Subcutaneous abdominal adipose tissue (tissue), 5 donors: ENCODE measurements around the gene CEP68.
"Not testable (repeated sequence)": the region's sequence is repeated elsewhere in the genome, so short reads cannot be mapped to it uniquely, and the experiment has no call there.

Experiments
- H3K27ac ChIP-seq: one replicate; pipeline ENCODE4 v1.7.0; 2013; ENCODE audit warnings: low read depth, mild to moderate bottlenecking, inconsistent platforms, low read length, moderate library complexity
- H3K27me3 ChIP-seq, 5 donors: one replicate each; pipeline ENCODE4 v1.7.0; 2013; ENCODE audit warnings: low read length in 5 of 5, inconsistent platforms in 1 of 5; ENCODE audit not compliant: control insufficient read depth in 5 of 5, insufficient read depth in 4 of 5
- H3K36me3 ChIP-seq, 5 donors: one replicate each; pipeline ENCODE4 v1.7.0; 2013; ENCODE audit warnings: low read length in 5 of 5; ENCODE audit not compliant: control insufficient read depth in 5 of 5, insufficient read depth in 5 of 5
- H3K4me1 ChIP-seq, 5 donors: one replicate each; pipeline ENCODE4 v1.7.0; 2013; ENCODE audit warnings: low read length in 5 of 5, mild to moderate bottlenecking in 3 of 5, moderate library complexity in 1 of 5; ENCODE audit not compliant: control insufficient read depth in 5 of 5, insufficient read depth in 5 of 5
- H3K4me3 ChIP-seq, 5 donors: one replicate each; pipeline ENCODE4 v1.7.0; 2013; ENCODE audit warnings: low read length in 5 of 5, low read depth in 1 of 5
- H3K9ac ChIP-seq, 5 donors: one replicate each; pipeline ENCODE4 v1.7.0; 2013; ENCODE audit warnings: low read length in 5 of 5, mild to moderate bottlenecking in 4 of 5, moderate library complexity in 3 of 5
- H3K9me3 ChIP-seq, 5 donors: one replicate each; pipeline ENCODE4 v1.7.0; 2013; ENCODE audit warnings: low read length in 5 of 5; ENCODE audit not compliant: control insufficient read depth in 5 of 5
- donor health status: healthy.
- donor health status: healthy.
- donor health status: healthy.
- donor health status: healthy.
- donor health status: healthy.

The CEP68 gene

DNA sequence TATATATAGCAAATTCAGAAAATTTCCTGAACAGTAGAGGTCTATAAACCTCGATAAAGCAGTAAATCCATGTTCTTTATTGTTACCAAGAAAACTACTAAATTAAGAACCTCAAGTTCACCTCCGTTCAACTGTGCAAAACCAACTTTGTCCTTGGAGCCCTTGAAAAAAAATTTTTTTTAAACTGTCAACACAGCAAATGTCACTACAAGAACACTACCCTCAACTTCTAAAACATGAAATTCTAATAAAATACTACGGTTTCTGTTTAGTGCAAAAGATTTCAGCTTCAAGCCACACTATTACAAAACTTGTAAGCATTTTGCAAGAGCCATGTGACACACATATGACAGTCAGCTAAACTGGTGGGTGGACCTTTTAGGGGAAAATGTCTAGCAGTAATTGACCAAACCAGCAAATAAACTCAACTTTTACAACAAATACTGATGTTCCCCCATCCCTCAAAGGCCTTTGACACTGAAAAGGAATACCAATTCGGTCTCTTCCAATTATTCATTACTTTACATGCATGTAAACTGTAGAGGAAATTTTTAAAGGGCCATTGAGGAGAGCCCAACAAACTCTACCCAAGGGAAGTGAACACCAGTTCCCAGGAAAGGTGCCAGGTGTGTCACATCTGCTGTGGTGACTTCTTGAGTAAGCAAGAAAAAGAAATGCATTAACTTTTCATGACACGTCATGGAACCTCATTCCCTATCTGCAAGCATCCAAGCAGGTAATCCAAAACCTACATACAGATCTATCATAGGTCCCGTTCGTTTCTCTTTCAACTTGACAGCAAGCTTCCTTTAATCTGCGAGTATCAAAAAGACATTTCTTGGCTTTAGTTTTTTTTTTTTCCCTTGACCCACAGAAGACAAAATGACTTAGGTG is 72.3 kb downstream of the CEP68 start:
- H3K4me3 ChIP-seq: peak overlapping the region; percentile 78 to 99 (median 95)
- no peaks in the 10 kb centered on the region for H3K27me3 ChIP-seq
- H3K27ac ChIP-seq: peak overlapping the region; percentile 99
- H3K9me3 ChIP-seq: no peaks in the 10 kb centered on the region
- H3K9ac ChIP-seq: peak overlapping the region; percentile 91 to 99 (median 94)
- H3K36me3 ChIP-seq: no peaks in the 10 kb centered on the region
- H3K4me1 ChIP-seq: peaks cover 0 to 60% (median 55%) of the 10 kb centered on the region in 5 donors

GRCh38 chr2:65129286-65129825 is 73.1 kb downstream of the CEP68 start:
- Histone ChIP-seq H3K9ac (peak overlapping the region; percentile 91 to 99 (median 94)), H3K27ac (peak overlapping the region; percentile 99), H3K4me1 (peaks cover 0 to 55% (median 50%) of the 10 kb centered on the region in 5 donors), H3K4me3 (peak overlapping the region; percentile 78 to 99 (median 95)), H3K36me3 (no peaks in the 10 kb centered on the region), H3K9me3 (no peaks in the 10 kb centered on the region), H3K27me3 (no peaks in the 10 kb centered on the region)

GRCh38 chr2:65129826-65130663 is 73.8 kb downstream of the CEP68 start, which contains the start of gene RAB1A:
RAB1A (minus strand) TSS chr2:65130106; CDS start chr2:65129915, 191 bp downstream.
- H3K4me3 ChIP-seq: peak within 1 kb of the TSS; percentile 78 to 99 (median 95)
- no peaks in the 10 kb centered on the region for H3K27me3 ChIP-seq
- no peaks in the 10 kb centered on the region for H3K36me3 ChIP-seq
- H3K27ac ChIP-seq: peak within 1 kb of the TSS; percentile 99
- peak within 1 kb of the TSS; percentile 91 to 99 (median 94) for H3K9ac ChIP-seq
- peaks cover 0 to 49% (median 44%) of the 10 kb centered on the region in 5 donors for H3K4me1 ChIP-seq
- H3K9me3 ChIP-seq: no peaks in the 10 kb centered on the region

DNA sequence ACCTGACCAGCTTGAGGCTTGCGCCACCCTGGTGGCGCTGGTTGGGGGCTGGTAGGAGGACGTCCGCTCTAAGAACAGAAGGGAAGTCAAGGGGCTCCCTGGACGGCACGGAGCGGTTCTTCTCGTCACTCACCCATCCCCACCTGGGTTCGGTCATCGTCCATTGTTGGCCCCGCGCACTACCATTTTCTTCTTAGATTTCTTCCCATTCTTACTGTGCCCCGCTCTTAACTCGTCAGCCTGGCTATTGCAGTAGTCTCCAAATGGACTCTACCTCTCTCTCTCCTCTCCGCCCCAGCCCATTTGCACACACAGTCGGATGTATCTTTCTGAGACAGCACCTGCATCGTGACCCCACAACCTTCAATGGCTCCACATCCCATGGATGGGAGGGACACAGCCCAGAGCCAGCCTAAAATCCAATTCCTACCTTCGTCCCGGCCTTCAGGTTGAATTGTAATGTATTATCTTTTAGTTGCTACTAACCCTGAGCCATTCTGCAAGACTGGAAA is 74.5 kb downstream of the CEP68 start:
- Histone ChIP-seq H3K4me1 (peaks cover 0 to 44% (median 38%) of the 10 kb centered on the region in 5 donors), H3K36me3 (no peaks in the 10 kb centered on the region), H3K27me3 (no peaks in the 10 kb centered on the region), H3K9me3 (no peaks in the 10 kb centered on the region), H3K4me3 (peak overlapping the region; percentile 67 to 95 (median 80)), H3K27ac (peak overlapping the region; percentile 86), H3K9ac (peak overlapping the region; percentile 77 to 91 (median 91))

GRCh38 chr2:65132930-65133329 is 76.7 kb downstream of the CEP68 start:
- H3K9me3 ChIP-seq, H3K27ac ChIP-seq, H3K27me3 ChIP-seq, H3K36me3 ChIP-seq, H3K9ac ChIP-seq, H3K4me3 ChIP-seq: not testable (repeated sequence)
- peaks cover 0 to 22% (median 19%) of the 10 kb centered on the region in 5 donors for H3K4me1 ChIP-seq

- H3K4me1 ChIP-seq: peaks cover 0 to 16% (median 12%) of the 10 kb centered on the region in 5 donors
- no peak overlapping the region for H3K9ac ChIP-seq
- H3K36me3 ChIP-seq: no peaks in the 10 kb centered on the region
- no peaks in the 10 kb centered on the region for H3K27me3 ChIP-seq
- H3K27ac ChIP-seq: no peak overlapping the region
- H3K4me3 ChIP-seq: no peak overlapping the region
- H3K9me3 ChIP-seq: no peaks in the 10 kb centered on the region
Observed at GRCh38 chr2:65133626-65134025, 77.4 kb downstream of the CEP68 start.

DNA sequence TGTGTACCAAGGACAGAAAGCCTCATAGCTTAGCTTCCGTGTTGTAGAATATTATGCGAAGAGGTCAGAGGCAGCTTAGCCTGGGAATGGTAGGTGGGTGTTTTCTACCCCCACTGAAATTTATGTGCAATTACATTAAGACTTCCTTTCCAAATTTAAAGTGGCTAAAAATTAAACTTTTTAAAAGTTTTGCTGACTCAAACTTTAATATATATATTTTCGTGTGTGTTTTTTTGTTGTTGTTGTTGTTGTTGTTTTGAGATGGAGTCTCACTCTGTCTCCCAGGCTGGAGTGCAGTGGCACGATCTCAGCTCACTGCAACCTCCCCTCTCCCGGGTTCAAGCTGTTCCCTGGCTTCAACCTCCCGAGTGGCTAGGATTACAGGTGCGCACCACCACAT is 77.9 kb downstream of the CEP68 start:
- no peaks in the 10 kb centered on the region for H3K9me3 ChIP-seq
- no peak overlapping the region for H3K27ac ChIP-seq
- no peaks in the 10 kb centered on the region for H3K36me3 ChIP-seq
- no peaks in the 10 kb centered on the region for H3K27me3 ChIP-seq
- peaks cover 0 to 14% (median 9%) of the 10 kb centered on the region in 5 donors for H3K4me1 ChIP-seq
- H3K9ac ChIP-seq: no peak overlapping the region
- H3K4me3 ChIP-seq: no peak overlapping the region

- H3K9ac ChIP-seq: no peak overlapping the region
Observed at GRCh38 chr2:65136253-65136652, 80.0 kb downstream of the CEP68 start.

More at GRCh38 chr2:65136253-65136652, 80.0 kb downstream of the CEP68 start:
- peaks cover 0 to 8% (median 4%) of the 10 kb centered on the region in 5 donors for H3K4me1 ChIP-seq
- no peaks in the 10 kb centered on the region for H3K27me3 ChIP-seq
- no peak overlapping the region for H3K4me3 ChIP-seq
- H3K27ac ChIP-seq: no peak overlapping the region
- H3K9me3 ChIP-seq: no peaks in the 10 kb centered on the region
- H3K36me3 ChIP-seq: no peaks in the 10 kb centered on the region
